GM21528 (cell line): ENCODE results near the gene RAB31.

Source experiments
- ATAC-seq: cut with Tn5 transposase; IDR thresholded peaks from one replicate; pipeline ENCODE4 v1.9.1; 2021; ENCODE audit warnings: mild to moderate bottlenecking, moderate library complexity; ENCODE audit not compliant: unreplicated experiment, low FRiP score

RAB31 gene

GRCh38 chr18:9779630-9780029, 71.5 kb downstream of the RAB31 start:
- ATAC-seq: no peak

GRCh38 chr18:9782073-9782857, 74.2 kb downstream of the RAB31 start:
- ATAC-seq: no peak

DNA sequence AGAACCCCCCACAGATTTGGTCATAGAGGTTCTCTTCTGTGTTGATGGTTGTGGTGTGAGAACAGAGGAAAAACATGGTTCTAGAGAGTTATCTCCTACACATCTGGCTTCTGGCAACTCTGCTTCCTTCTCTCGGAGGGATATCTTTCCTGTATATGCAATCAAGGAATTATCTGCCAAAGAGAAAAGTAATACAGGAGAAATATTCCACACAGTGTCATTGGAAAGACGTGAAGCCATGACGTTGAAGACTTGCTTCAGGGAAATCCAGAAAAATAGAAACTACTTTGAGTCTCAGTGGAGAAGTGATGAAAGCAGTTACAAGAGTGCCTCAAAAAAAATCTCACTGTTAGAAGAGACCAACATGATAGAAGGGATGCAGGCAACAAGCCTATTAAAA, 78.5 kb downstream of the RAB31 start:
- ATAC-seq: no peak

- no peak for ATAC-seq
These were observed 78.9 kb downstream of the RAB31 start for GRCh38 chr18:9787036-9787435.

DNA sequence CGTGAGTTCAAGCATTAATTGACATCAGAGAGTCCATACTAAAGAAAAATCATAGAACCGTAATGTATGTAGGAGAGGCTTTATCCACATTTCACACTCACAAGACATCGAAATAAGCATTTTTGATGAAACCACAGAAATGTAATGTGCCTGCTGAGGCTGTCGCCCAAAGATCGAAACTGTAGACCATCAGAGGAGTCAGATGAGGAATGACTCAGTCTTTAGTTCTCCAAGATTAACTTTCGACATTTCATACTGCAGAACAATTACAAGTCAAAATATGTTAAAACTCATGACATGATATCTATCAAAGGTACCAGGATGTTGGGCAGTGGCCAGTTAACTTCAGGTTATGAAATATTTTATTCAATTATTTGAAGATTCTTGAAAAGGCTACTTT, 79.6 kb downstream of the RAB31 start:
- ATAC-seq: no peak

DNA sequence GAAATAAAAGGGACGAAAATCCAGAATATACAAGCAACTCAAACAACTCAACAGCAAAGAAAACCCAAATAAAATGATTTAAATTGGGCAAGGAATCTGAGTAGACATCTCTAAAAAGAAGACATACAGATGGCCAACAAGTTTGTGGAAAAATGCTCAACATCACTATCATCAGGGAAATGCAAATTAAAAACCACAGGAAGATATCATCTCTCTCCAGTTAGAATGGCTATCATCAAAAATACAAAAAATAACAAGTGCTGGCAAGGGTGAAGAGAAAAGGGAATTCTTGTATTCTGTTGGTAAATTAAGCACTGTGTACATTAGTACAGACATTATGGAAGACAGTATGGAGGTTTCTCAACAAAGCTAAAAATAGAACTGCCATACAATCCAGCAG, 80.0 kb downstream of the RAB31 start:
- ATAC-seq: no peak

GRCh38 chr18:9788860-9789259, 80.8 kb downstream of the RAB31 start:
- no peak for ATAC-seq

GRCh38 chr18:9790261-9790660, 82.2 kb downstream of the RAB31 start:
- ATAC-seq: no peak

DNA sequence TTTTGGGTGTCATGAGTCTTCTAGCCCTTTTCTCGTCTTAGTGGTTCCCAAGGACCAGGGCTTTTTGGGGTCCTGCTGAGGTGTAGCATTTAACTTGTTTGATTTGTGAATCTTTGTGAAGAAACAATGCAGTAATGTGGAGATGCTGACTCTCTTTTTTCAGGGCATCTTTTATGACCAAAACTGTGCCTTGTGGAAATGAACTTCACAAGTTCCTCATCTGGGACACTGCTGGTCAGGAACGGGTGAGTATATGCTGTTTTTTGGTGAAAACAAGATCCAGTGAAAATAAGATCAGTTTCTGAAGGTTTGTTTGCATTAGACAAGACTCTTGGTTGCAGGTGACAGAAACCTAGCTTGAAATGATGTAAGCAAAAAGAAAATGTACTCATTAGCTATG, 83.9 kb downstream of the RAB31 start:
- ATAC-seq: no peak

DNA sequence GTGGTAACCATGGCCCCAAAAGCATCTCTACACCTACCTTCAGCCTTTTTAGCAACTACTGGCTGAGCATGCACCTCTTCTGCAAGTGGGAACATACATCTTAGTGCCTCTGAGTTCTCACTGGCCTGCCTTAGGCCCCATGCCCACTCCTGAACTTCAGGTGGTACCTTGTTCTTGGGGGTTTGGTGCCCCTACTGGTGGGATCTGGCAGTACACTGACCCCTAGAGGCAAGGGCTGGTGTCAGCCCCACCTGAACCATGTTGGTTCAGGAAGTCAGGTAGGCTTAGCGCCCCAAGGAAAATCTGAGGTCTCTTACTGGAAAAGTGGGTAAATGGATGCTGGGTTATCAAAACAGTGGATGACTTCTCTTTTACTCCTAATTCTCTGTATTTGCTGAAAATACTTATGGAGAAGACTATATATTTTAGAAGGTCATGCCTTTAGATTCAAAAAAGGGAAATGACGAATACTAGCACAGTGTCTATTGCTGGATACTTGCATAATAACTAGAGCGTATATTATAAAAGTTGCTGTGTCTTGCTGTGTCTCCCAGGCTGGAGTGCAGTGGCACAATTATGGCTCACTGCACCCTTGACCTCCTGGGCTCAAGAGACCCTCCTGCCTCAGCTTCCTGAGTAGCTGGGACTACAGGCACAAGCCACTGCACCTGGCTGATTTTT, 84.6 kb downstream of the RAB31 start:
- no peak for ATAC-seq

GRCh38 chr18:9796011-9796410, 87.9 kb downstream of the RAB31 start:
- ATAC-seq: no peak

DNA sequence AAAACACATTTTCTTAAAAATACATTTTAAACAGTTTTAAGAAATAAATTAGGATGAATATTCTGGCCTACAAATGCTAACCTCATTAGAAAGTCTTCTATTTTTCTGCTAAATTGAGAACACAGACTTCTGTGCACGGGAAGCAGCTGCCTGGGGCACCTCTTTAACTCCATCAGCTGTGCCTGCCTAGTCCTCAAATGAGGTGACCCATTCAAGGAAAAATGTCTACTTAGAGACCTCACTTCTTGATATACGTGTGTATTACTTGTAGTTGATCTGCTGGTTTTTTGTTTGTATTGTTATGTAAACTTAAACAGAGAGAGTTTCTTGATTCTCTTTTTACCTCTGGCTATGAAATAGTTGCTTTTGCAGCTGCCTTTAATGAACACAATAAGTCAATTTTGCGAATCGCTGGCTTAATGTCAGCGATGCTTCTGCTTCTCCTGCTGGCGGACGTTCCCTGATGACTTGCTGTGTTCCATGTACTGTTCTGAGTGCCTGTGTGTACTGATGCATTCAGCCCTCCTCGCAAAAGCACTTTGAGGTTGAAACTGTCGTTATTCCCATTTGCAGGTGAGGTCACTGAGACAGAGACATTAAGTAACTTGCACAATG, 88.9 kb downstream of the RAB31 start:
- ATAC-seq: no peak

DNA sequence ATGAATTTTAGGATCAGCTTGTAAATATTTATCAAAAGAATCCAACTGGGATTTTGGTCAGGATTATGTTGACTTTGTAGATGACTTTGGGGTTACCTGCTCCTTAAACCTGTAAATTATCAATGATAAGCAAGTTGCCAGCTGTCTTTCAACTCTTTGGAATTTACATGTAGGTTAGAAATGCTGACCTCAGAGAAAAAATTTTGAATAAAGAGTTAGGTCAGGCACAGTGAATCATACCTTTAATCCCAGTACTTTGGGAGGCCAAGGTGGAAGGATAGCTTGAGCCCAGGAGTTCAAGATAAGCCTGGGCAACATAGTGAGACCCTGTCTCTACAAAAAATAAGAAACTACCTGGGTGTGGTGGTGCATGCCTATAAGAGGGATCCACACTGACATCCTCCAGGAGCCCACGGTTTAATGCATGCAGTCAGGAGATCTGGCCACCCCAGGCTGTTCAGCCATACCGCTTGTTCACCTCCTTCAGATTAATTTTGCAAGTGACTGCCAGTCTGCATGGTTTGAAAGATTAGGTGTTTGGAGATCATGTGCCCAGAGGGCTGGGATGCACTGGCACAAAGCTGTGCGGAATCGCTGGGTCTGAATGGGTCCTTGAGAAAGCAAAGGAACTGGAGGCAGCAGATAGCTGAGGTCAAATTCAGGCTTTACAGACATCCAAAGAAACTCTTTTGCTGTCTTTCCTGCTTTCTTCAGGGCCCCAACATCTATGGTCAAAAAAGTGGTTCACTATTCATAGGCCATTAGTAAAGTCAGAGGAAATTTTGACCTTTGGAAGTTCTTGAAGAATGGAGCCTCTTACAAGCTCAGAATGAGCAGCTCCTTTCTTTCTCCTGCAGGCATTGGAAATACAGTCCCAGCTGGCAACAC, 94.3 kb downstream of the RAB31 start:
- no peak for ATAC-seq

- ATAC-seq: no peak
These were observed 95.1 kb downstream of the RAB31 start for GRCh38 chr18:9803063-9803697.

- ATAC-seq: no peak
These were observed 95.8 kb downstream of the RAB31 start for GRCh38 chr18:9803698-9804516.

- ATAC-seq: no peak
These were observed 96.5 kb downstream of the RAB31 start for GRCh38 chr18:9804517-9805104.

GRCh38 chr18:9806905-9807304, 98.8 kb downstream of the RAB31 start:
- ATAC-seq: no peak

- ATAC-seq: no peak
These were observed 100.5 kb downstream of the RAB31 start for GRCh38 chr18:9808295-9809241.
